Stimulated activated naive CD4-positive, alpha-beta T cell (primary cell): Measurements from ENCODE around the gene MUC12.
"Not testable (repeated sequence)": the region's sequence is repeated elsewhere in the genome, so short reads cannot be mapped to it uniquely, and the experiment has no call there.

Experiments
- DNase-seq, 6 experiments: peaks; one replicate each; lab custom pipeline; 2025; lab: John Stamatoyannopoulos, UW

MUC12 gene

DNA sequence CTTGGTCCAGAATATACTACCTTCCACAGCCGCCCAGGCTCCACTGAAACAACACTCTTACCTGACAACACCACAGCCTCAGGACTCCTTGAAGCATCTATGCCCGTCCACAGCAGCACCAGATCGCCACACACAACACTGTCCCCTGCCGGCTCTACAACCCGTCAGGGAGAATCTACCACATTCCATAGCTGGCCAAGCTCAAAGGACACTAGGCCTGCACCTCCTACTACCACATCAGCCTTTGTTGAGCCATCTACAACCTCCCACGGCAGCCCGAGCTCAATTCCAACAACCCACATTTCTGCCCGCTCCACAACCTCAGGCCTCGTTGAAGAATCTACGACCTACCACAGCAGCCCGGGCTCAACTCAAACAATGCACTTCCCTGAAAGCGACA lies 22.9 kb downstream of the MUC12 start:
- not testable (repeated sequence) for DNase-seq

GRCh38 chr7:100994671-100995070 lies 25.3 kb downstream of the MUC12 start:
- not testable (repeated sequence) for DNase-seq

- DNase-seq = not testable (repeated sequence)
Observed at GRCh38 chr7:100998530-100998929, 29.2 kb downstream of the MUC12 start.

- not testable (repeated sequence) for DNase-seq
Observed at GRCh38 chr7:100999334-100999733, 30.0 kb downstream of the MUC12 start.

- not testable (repeated sequence) for DNase-seq
Observed at GRCh38 chr7:101000025-101000424, 30.7 kb downstream of the MUC12 start.

DNA sequence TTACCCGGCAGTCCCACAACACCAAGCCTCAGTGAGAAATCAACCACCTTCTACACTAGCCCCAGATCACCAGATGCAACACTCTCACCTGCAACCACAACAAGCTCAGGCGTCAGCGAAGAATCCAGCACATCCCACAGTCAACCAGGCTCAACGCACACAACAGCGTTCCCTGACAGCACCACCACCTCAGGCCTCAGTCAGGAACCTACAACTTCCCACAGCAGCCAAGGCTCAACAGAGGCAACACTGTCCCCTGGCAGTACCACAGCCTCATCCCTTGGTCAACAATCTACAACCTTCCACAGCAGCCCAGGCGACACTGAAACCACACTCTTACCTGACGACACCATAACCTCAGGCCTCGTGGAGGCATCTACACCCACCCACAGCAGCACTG lies 33.0 kb downstream of the MUC12 start:
- DNase-seq = not testable (repeated sequence)

DNA sequence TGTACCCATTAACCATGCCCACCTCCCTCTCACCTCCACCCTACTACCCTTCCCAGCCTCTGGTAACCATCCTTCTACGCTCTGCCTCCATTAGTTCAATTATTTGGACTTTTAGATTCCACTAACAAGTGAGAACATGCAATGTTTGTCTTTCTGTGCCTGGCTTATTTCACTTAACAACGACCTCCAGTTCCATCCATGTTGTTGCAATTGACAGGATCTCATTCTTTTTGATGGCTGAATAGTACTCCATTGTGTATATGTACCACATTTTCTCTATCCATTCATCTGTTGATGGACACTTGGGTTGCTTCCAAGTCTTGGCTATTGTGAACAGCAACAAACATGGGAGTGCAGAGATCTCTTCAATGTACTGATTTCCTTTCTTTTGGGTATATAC lies 38.0 kb downstream of the MUC12 start:
- DNase-seq = not testable (repeated sequence)

DNA sequence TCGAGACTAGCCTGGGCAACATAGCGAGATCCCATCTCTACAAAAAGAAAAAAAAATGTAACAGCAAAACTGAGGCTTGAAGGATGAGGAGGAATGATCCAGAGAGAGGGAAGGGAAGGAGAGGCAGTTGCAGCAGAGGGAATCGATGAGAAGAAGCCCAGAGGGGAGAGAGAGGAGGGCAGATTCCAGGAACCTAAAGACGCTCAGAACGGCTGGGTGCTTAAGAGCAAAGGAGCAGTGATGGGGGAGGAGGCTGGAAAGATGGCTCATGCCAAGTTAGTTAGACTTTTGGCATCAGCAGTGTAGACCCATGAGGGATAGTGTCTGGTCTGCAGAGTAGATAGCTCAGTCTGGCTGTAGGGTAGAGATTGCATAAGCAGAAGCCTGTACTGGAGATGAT lies 40.3 kb downstream of the MUC12 start:
- DNase-seq = no peak

DNA sequence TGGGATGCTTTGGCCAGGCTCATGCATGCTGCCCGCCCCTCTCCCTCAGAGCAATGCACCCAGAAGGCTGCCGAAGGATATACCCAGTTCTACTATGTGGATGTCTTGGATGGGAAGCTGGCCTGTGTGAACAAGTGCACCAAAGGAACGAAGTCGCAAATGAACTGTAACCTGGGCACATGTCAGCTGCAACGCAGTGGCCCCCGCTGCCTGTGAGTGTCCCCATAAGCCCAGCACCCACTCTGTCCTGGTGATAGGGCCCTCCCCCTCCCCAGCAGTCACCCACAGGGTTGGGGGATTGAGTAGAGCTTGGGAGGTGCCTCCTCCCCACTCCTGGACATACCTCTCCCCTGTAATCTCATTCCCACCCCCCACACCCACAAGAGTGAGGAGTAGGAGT lies 43.6 kb downstream of the MUC12 start:
- DNase-seq = no peak

- DNase-seq = no peak
Observed at GRCh38 chr7:101015626-101016025, 46.3 kb downstream of the MUC12 start.

DNA sequence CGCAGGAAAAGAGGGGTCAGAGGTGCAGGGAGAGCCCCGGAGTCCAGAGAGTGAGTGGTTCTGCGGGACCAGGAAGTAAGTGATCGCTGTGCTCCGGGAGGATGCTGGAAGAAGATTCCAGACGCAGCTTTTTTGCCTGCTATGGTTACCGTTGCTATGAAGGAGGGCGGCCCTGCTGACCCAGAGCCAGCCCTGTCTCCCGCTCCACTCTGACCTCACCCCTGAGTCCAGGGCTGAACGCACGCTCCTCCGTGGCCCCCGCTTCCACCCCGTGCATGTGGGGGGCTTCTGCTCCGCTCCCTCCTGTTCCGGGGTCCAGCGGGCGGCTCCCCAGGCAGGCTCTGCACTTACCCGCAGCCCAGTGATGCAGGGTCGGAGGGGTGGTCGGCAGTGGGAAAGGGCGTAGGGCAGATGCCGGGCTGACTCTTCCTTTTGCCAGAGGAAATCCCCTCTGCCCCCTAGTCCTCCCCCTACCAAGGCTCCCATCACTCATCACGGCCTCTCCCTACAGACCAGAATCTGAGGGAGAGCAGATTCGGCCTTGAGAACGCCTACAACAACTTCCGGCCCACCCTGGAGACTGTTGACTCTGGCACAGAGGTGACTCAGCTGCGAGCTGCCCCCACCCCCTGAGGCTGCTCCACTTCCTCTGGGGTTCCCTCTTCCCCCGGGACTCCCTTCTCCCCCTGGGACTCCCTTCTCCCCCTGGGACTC lies 47.9 kb downstream of the MUC12 start:
- peak in 5 of 6 experiments; percentile 7 to 24 (median 10) for DNase-seq

DNA sequence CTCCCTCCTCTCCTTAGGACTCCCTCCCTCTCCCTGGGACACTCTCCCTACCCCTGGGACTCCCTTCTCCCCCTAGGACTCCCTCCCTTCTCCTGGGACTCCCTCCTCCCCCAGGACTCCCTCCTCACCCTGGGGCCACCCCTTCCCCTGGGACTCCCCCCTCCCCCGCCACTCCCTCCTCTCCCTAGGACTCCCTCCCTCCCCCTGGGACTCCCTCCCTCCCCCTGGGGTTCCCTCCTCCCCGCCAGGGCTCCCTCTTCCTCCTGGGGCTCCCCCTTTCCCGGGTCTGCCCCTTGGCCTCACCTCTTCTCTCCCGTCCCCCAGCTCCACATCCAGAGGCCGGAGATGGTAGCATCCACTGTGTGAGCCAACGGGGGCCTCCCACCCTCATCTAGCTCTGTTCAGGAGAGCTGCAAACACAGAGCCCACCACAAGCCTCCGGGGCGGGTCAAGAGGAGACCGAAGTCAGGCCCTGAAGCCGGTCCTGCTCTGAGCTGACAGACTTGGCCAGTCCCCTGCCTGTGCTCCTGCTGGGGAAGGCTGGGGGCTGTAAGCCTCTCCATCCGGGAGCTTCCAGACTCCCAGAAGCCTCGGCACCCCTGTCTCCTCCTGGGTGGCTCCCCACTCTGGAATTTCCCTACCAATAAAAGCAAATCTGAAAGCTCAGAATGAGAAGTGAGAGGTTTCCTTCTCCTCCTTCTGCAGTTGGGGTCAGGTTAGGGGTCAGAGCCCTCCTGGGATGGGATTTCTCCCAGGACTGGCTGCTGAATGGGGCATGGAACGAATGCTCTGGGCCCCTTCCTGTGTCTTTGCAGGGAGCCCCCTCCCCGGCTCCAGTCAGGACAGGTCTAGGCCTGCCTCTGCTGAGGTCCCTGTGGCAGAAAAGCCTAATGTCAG lies 49.2 kb downstream of the MUC12 start:
- DNase-seq = no peak

DNA sequence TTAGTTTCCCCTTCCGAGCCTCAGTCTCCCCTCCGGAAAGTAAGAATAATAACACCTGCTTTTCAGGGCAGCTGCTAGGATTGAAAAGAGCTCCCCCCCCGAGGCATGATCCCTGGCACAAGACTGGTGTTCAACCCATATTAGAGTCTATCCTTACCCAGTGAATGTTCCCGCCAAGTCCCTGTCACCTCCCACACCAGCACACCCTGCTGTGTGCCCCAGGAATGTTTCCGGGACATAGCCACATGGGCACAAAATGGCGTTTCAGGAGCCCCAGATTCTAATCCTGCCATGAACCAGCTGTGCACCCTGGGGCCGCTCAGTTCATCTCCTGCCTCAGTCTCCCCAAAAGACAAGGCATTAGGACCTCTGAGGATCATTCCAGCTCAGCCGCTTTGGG lies 51.1 kb downstream of the MUC12 start:
- no peak for DNase-seq

- DNase-seq = no peak
Observed at GRCh38 chr7:101021703-101022102, 52.3 kb downstream of the MUC12 start.

DNA sequence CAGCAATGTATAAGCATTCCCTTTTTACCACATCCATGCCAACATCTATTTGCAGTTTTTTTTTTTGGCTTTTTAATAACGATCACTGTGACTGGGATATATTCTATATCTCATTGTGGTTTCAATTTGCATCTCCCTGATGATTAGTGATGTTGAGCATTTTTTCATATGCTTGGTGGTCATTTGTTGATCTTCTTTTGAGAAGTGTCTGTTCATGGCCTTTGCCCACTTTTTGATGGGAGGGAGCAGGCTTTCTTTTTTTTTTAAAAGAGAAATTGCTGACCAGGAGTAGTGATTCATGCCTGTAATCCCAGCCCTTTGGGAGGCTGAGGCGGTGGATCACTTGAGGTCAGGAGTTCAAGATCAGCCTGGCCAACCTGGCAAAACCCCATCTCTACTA lies 54.5 kb downstream of the MUC12 start:
- DNase-seq = no peak

DNA sequence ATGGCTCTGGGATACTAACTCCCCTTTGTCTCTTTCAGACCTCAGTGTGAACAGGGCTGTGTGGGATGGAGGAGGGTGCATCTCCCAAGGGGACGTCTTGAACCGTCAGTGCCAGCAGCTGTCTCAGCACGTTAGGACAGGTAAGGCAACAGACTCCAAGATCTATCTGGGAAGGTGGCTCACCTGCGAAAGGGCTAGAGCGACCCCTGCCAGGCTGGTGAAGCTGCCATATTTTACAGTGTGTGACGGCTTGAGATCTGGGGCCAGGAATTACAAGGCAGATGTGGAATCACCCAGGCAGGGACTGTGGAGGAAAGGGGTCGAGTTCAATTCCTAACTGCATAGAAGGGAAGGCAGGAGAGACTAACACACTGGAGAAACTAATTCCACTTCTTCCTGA lies 61.7 kb downstream of the MUC12 start:
- no peak for DNase-seq

- no peak for DNase-seq
Observed at GRCh38 chr7:101035941-101036340, 66.6 kb downstream of the MUC12 start.

DNA sequence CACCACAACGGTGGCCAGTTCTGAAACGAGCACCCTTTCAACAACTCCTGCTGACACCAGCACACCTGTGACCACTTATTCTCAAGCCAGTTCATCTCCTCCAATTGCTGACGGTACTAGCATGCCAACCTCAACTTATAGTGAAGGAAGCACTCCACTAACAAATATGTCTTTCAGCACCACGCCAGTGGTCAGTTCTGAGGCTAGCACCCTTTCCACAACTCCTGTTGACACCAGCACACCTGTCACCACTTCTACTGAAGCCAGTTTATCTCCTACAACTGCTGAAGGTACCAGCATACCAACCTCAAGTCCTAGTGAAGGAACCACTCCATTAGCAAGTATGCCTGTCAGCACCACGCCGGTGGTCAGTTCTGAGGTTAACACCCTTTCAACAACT lies 71.9 kb downstream of the MUC12 start:
- DNase-seq = not testable (repeated sequence)

DNA sequence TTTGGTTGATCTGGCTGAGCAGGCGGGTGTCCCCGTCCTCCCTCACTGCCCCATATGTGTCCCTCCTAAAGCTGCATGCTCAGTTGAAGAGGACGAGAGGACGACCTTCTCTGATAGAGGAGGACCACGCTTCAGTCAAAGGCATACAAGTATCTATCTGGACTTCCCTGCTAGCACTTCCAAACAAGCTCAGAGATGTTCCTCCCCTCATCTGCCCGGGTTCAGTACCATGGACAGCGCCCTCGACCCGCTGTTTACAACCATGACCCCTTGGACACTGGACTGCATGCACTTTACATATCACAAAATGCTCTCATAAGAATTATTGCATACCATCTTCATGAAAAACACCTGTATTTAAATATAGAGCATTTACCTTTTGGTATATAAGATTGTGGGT lies 89.0 kb downstream of the MUC12 start:
- DNase-seq = peak in 5 of 6 experiments; percentile 16 to 46 (median 35)

GRCh38 chr7:101059620-101059942 lies 90.2 kb downstream of the MUC12 start:
- no peak for DNase-seq

GRCh38 chr7:101060992-101061391 lies 91.6 kb downstream of the MUC12 start:
- DNase-seq = no peak

GRCh38 chr7:101064176-101064550 lies 94.8 kb downstream of the MUC12 start:
- DNase-seq = not testable (repeated sequence)

DNA sequence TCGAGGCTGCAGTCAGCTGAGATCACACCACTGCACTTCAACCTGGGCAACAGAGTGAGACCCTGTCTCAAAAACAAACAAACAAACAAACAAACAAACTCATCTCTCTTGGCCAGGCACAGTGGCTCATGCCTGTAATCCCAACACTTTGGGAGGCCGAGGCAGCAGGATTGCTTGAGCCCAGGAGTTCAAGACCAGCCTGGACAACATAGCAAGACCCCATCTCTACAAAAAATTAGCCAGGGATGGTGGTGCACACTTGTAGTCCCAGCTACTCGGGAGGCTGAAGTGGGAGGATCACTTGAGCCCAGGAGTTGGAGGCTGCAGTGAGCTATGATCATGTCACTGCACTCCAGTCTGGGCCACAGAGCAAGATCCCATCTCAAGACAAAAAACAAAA lies 95.8 kb downstream of the MUC12 start:
- DNase-seq = not testable (repeated sequence)
